Renal pelvis (tissue), 12 donors: ENCODE data around the gene ZBTB21. TPM values are rescaled to one million over a fixed set of nuclear protein-coding genes. Genes with fewer than 3 reads are reported as not detected.

ENCODE experiments used
- DNase-seq: peaks from one replicate; pipeline ENCODE4 v3.0.0-alpha.2; 2013
- long read RNA-seq, 16 experiments: transcript quantifications; one replicate each; lab custom pipeline, GENCODE V29; 2026
- polyA plus RNA-seq, 3 donors: library from polyadenylated mRNA; unstranded; fragments of 120-200 nt; gene quantifications; one replicate each; pipeline ENCODE4 v1.2.1, GENCODE V29; 2013; ENCODE audit not compliant: insufficient read length in 3 of 3

The ZBTB21 gene
- polyA plus RNA-seq: 10 to 100 TPM in 2 of 3 donors, 1 to 10 TPM in 1; 8.8 to 11.0 (median 10.5) TPM
- long read RNA-seq, donor 1, full-length matches to known transcripts: 1 of 1 reads
- long read RNA-seq, donor 1, partial matches to known transcripts: 0 of 1 reads
- long read RNA-seq, donor 1, other reads (novel, unspliced or antisense): 0 of 1 reads
- long read RNA-seq, donor 2, full-length matches to known transcripts: 4 of 11 reads
- long read RNA-seq, donor 2, partial matches to known transcripts: 7 of 11 reads
- long read RNA-seq, donor 2, other reads (novel, unspliced or antisense): 0 of 11 reads
- long read RNA-seq, donor 3, full-length matches to known transcripts: 1 of 1 reads
- long read RNA-seq, donor 3, partial matches to known transcripts: 0 of 1 reads
- long read RNA-seq, donor 3, other reads (novel, unspliced or antisense): 0 of 1 reads
- long read RNA-seq, donor 4, full-length matches to known transcripts: 3 of 3 reads
- long read RNA-seq, donor 4, partial matches to known transcripts: 0 of 3 reads
- long read RNA-seq, donor 4, other reads (novel, unspliced or antisense): 0 of 3 reads
- long read RNA-seq, donor 5, full-length matches to known transcripts: 2 of 2 reads
- long read RNA-seq, donor 5, partial matches to known transcripts: 0 of 2 reads
- long read RNA-seq, donor 5, other reads (novel, unspliced or antisense): 0 of 2 reads
- long read RNA-seq, donor 6, full-length matches to known transcripts: 4 of 4 reads
- long read RNA-seq, donor 6, partial matches to known transcripts: 0 of 4 reads
- long read RNA-seq, donor 6, other reads (novel, unspliced or antisense): 0 of 4 reads
- long read RNA-seq, donor 7, full-length matches to known transcripts: 4 of 4 reads
- long read RNA-seq, donor 7, partial matches to known transcripts: 0 of 4 reads
- long read RNA-seq, donor 7, other reads (novel, unspliced or antisense): 0 of 4 reads
- long read RNA-seq, donor 8, full-length matches to known transcripts: 1 of 1 reads
- long read RNA-seq, donor 8, partial matches to known transcripts: 0 of 1 reads
- long read RNA-seq, donor 8, other reads (novel, unspliced or antisense): 0 of 1 reads
- long read RNA-seq, donor 9, full-length matches to known transcripts: 3 of 3 reads
- long read RNA-seq, donor 9, partial matches to known transcripts: 0 of 3 reads
- long read RNA-seq, donor 9, other reads (novel, unspliced or antisense): 0 of 3 reads
- long read RNA-seq, donor 10, full-length matches to known transcripts: 4 of 4 reads
- long read RNA-seq, donor 10, partial matches to known transcripts: 0 of 4 reads
- long read RNA-seq, donor 10, other reads (novel, unspliced or antisense): 0 of 4 reads
- long read RNA-seq, donor 11, full-length matches to known transcripts: 3 of 3 reads
- long read RNA-seq, donor 11, partial matches to known transcripts: 0 of 3 reads
- long read RNA-seq, donor 11, other reads (novel, unspliced or antisense): 0 of 3 reads
- long read RNA-seq, donor 12, full-length matches to known transcripts: 5 of 5 reads
- long read RNA-seq, donor 12, partial matches to known transcripts: 0 of 5 reads
- long read RNA-seq, donor 12, other reads (novel, unspliced or antisense): 0 of 5 reads
- long read RNA-seq, donor 13, full-length matches to known transcripts: 2 of 2 reads
- long read RNA-seq, donor 13, partial matches to known transcripts: 0 of 2 reads
- long read RNA-seq, donor 13, other reads (novel, unspliced or antisense): 0 of 2 reads
- long read RNA-seq, donor 14, full-length matches to known transcripts: 13 of 13 reads
- long read RNA-seq, donor 14, partial matches to known transcripts: 0 of 13 reads
- long read RNA-seq, donor 14, other reads (novel, unspliced or antisense): 0 of 13 reads
- long read RNA-seq, donor 15, full-length matches to known transcripts: 7 of 7 reads
- long read RNA-seq, donor 15, partial matches to known transcripts: 0 of 7 reads
- long read RNA-seq, donor 15, other reads (novel, unspliced or antisense): 0 of 7 reads
- long read RNA-seq, donor 16: 0 reads

DNA sequence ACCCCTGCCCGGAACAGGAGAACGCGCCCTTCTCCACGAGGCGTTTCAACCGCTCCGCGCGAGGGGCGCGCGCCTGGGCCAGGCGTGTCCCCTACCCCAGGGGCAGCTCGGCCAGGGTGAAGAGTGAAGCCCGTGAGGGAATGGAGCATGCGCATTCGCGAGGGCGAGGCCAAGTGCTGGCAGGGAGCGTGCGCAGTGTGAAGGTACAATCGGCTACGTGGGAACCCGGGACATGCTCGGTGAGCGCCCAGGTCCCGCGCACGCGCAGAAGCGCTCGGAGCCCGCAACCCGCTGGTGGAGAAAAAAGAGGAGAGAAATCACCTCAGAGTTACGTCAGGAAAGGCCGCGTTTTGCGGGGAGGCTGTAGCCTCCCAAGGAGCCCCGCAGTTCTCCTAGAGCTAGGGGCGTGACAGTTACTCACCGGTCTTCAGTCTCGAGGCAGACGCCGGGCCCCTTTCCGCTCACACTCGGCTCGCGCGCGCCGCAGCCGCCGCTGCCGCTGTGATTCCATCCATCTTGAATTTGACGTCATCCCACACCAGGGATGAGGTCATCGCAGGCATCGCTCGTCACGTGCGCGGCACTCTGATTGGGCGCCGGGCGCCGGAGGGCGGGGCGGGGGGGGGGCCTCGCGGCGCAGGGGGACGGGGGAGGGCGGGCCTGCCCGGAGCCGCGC is at the start of gene ZBTB21:
TSS of gene ZBTB21 (minus strand) at position 530 of the 676 bp plus-strand sequence. CDS start 16,265 bp downstream, outside the sequence.
- DNase-seq: peak; percentile 98

DNA sequence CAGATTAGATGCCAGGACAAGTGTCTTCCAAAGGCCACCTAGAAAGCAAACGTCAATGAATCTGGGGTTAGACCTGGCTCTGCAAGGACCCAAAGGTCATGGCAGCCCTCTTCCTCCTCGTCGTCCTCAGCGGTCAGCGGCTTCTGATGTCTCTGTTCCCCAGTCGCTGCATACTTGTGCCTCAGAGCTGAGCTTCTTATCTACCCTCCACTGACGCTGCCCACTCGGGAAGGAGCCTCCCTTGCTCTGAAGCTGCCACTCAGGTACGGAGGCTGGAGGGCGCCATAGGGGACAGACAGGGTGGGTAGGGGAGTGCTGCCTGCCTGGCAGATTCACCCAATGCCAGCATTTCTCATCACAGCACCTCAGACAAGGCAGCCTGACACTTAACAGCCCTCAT is 49.6 kb upstream of the ZBTB21 start:
- no peak for DNase-seq

DNA sequence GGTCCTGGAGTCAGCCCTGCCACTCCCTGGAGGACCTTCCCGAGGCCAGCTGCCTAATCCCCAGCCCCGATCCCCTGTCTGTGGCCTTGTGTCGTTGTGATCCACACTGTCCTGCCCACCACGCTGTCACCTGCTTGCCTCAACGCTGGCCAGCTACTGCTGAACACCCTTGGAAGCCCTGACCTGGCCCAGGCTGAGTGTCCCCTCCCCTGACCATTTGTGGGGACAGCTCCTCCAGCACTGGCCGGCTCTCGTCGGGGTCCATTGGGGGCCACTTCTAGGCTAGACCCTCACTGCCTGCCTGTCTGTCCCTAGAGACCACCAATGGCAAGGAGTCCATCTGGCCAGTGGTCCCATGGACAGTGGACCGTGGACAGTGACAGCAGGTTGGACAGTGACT is 49.0 kb upstream of the ZBTB21 start:
- DNase-seq: no peak

DNA sequence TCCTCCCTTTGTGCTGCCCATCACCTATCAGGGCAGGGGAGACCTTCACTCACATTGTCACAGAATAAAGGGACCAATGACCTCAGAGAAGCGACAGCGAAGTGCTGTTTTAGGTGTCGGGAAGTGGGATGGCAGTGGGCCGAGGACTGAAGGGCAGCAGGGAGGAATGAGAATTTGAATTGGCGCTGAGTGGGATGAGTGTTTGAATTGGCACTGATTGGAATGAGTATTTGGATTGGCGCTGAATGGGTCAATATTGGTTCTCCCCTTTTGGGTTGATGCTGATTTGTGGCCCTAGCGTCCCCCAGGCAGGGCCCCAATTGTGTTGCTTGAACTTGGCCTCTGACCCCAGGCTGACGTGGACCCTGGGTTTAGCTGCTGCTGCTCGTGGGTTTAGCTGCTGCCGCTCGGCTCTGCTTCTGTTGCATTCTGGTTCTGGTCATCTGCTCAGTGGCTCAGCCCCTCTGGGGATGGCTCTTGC is 48.5 kb upstream of the ZBTB21 start:
- DNase-seq: no peak

DNA sequence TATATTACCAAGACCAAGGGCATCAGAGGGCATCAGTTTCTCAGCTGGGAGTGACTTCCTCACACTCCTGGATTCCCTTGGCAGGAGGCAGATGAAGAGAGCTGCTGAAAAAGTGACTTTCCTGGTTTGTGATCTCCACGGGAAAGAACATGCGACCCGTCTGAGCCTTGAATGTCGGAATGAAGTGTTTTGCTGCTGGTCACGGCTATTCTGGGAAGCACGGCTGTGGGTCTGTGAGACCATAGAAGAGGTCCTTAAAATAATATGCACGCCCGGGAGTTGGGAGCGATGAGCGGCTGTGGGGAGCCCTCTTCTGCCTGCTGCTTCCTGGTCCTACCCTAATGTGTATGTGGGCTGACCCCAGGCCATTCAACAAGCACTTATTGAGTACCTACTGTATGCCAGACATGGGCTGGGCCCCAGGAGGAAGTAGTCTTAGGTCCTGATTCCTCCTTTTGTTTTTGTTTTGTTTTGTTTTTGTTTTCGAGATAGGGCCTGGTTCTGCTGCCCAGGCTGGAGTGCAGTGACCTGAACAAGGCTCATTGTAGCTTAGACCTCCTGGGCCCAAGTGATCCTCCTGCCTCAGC is 47.8 kb upstream of the ZBTB21 start:
- DNase-seq: no peak

DNA sequence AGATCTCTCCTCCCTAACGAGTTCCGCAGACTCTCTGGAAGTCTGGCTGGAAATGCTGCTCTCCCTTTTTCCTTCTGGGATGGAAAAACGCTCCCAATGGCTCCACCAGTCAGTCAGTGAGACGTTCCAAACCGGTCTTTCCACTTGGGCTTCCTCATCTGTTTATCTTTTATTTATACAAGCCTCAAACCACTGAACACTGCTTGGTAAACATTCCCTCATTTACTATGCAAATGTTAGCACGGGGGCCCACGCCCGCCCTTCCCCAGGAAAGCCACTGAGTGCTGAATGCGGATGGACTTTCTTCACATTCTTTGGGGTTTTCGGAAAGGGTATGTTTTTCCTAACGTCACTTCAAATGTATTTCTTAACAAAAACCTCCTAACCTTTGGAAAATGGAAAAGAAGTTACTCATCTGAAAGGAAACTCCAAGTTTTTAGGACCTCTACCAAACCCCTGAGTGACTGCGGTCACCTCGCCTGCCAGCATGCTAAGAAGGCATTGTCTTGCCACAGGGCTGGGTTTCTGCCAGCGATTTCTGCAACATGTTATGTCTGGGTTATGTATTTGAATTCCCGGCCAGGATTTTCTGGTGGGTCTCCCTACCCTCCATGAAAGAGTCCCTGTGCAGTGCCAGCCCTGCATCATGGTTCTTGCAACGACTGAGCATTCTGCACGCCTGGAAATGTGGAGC is 47.0 kb upstream of the ZBTB21 start:
- DNase-seq: no peak

DNA sequence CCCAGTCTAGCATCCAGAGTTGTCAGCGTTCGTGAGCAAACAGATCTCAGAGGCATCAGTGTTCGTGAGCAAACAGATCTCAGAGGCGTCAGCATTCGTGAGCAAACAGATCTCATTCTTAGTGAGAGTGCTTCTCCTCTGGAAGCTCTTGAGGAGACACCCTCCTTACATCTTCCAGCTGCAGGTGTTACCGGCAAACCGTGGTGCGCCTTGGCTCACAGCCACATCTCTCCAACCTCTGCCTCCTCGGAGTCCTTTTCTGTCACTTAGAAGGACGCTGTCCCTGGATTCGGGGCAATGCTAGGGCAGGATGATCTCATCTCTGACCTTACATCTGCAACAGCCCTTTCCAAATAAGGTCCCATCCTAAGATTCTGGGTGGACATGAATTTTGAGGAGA is 46.3 kb upstream of the ZBTB21 start:
- DNase-seq: no peak

DNA sequence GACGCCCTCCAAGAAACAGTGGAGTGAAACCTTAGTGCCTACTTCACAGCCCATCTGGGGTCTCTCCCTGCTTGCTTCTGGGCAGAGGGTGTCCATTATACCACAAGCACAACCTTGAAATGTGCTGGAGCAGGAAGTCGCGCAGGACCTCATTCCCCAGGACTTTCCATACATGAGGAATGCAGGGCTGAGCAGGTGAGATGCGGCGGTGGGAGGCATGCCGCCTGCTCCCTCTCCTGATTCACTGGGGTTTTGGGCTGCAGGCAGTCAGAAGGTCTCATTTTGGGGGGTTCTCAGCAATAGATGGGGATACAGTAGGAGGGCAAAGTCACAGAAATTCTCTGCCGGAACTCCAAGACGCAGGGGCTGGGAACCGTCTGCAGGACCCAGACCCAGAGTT is 45.3 kb upstream of the ZBTB21 start:
- no peak for DNase-seq

DNA sequence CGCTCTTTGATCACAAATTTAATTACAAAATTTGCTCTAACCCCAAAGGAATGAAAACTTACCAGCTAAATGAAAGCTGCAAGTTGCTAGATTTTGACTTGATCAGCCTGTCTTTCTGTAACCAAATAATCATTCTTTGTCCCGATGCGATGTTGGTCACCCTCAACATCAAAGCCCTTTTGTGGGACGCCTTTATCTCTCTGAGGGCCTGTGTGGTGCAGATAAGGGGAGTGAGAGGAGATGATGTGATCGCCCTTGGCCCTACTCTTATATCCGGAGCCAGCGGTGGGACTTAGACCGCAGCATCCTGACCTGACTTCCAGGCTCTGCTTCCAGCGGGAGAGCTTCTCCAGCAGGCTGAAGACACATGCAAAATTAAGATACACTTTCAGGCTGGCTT is 41.6 kb upstream of the ZBTB21 start:
- DNase-seq: no peak

DNA sequence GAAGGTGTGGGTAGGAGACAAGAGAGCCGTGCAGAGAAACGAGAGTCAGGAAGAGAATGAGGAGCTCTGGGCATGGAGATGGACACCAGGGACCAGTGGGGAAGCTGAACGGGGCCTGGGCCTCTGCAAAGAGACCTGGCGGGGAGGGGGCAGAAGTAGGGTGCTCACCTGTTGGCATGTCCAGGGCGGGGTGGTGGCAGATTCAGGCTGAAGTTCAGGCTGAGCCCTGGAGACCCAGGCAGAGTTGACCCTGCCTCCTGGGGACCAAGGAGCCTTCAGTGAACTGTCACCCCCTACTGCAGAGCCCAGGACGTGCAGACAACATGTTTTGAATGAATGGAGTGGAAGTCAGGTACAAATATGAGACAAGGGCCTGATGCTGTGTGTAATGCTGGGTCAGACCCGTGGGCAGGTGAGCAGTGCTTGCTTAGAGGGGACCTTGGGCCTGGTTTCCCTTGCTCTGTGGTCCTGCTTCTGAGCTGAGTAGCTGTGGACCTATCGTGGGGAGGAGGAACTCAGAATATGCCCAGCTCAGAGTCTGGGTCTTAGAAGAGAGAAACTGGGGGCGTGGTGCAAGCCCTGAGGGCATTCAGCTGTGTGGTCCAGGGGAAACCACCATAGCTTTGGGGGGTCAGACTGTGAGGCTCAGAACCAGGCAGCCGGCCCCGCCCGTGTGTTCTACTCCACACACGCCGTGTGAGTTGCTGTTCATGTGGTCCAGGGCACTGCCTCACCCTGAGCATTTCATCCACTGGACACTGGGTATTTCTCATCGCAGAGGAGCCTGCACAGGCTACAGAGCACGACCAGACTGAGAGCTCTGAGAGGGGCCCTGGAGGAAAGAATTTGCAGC is 39.6 kb upstream of the ZBTB21 start:
- DNase-seq: no peak

DNA sequence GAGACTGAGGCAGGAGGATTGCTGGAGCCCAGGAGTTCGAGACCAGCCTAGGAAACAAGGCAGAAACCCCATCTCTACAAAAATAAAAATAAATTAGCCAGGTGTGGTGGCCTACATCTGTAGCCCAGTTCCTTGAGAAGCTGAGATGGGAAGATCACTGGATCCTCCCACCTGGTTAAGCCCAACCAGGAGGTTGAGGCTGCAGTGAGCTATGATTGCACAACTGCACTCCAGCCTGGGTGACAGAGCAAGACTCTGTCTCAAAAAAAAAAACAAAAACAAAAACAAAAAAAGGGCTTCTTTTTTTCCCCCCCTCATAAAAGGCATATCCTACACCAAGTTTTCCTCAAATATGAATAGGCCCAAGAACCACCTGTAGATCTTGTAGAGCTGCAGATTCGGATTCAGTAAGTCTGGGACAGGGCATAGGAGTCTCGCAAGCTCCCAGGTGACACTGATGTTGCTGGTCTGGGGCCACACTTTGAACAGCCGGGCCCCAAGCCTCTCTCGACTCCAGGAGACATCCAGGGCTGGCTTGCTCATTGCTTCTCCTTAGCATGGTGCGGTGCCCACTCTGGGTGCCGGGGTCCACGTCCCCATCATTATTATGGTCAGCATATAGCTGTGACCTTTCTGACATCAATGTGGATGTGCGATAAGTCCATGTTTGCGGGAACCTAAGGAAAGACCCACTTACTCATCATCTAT is 38.9 kb upstream of the ZBTB21 start:
- no peak for DNase-seq

DNA sequence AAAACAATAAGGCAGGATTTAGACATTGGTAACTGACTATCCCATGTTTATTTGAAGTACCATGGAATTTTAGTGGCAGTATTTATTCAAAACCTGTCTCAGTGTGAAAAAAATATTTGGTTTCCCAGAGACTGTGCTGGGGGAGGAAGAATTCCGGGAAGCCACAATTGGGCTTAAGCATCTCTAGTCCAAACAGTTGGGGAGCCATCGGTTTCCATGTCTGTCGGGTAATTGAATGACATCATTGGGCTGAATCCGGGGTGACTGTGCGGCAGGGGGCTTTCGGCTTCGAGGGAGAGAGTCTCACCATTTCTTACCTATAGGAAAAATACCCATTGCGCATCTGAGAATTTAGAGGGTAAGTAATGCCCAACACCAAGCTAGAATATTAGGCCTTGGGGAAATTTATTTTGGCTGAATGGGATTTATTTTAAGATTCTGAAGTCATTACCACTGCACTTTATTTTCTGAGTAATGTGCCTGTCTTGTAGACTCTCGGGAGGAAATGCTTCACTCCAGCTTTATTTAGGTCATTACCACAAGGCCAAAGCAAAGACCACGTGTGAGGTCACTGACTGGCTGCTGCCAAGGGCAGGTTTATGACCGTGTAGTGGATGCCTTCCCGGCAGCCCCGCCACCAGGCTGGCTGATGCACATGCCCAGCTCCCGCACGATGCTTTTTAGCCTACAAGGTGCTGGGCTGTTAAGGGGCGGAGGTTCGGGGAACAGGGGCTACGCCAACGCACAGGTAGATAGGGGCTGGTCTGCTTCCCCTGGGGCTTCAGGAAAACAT is 37.9 kb upstream of the ZBTB21 start:
- DNase-seq: no peak

DNA sequence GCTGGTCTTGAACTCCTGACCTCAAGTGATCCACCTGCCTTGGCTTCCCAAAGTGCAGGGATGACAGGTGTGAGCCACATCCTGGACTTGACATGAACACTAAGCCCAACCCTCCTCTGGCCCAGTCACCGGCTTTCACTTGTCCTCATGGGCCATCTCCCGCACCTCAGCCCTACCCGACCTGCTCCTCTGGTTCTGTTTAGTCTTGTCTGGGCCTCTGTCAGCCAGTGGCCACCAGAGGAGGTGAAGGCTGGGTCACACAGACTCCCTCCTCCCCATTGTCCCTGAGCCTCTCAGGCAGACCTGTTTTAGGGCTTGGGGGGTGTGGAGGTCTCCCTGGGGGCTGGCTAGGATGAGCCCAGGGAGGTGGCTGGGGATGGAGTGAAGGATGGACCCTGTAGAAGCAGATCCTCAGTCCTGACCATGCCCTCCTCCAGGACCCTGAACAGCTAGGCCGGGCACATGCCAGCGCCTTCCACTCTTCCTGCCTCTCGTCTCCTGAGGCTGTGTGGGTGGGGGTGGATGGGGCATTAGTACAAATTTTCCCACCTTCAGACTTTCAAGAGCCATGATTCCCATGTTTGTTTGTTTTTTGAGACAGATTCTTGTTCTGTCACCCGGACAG is 34.8 kb upstream of the ZBTB21 start:
- DNase-seq: no peak

DNA sequence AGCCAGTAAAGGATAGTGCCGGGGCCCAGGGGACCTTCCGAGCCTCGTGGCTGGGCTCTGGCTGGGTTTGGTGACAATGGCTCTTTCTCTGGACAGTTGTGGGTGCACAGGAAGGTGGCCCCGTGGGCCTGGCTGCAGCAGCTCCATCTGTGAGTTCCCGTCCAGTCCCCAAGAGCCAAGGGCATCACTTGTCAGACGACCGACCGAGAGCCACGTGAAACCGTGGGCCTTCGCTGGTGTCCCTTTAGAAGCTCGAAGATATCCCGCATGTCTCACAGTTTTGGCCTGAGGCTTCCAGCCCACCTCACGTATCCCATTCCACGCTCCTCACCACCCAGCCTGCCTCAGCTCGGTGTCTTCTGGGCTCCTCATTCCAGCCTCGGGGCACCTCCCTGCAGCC is 33.8 kb upstream of the ZBTB21 start:
- DNase-seq: no peak

DNA sequence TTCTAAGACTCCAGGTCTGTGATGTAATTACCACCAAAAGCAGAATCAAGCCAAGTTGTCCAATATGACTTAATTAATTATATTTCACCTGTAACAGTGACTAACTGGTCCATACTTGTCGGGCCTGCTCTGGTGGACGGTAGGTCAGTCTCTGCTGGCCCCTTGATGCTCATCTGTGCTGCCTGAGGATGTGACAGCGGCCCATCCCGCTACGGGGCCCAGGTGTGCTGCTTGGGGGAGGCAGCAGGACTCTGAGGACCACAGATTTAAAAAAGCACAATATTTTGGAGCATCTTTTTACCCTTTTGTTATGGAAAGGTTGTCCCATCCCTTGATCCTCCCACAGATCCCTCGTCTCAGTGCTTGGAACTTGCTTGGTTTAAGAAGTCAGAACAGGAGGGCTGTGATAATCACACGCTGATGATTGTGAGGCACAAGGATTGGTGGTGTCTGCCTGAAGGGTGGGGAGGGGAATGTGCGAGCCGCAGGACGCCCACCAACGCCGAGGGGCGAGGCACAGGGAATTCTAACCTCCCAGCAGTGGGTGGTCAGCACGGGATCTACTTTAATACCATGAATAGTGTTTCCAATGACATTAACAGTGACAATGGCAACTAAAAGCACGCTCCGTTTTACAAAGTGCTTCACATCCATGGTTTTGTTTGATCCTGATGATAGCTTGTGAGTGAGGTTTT is 33.2 kb upstream of the ZBTB21 start:
- DNase-seq: no peak
